ENCODE data around the gene UGT1A1.
A peak's percentile ranks its signal among the peaks of the same experiment; 100 is the strongest.

The UGT1A1 gene

GRCh38 chr2:233761040-233761769 is 1.1 kb downstream of the UGT1A1 start:
- TF ChIP-seq CTCF (conservative IDR thresholded peaks at IDR 0.05; ENCODE audit: low read depth, low read length): no peak
- DNase-seq (ENCODE audit: low read depth): peak; percentile 48
- no peak overlapping the region for H3K4me3 ChIP-seq (ENCODE audit: low read depth, low read length)

DNA sequence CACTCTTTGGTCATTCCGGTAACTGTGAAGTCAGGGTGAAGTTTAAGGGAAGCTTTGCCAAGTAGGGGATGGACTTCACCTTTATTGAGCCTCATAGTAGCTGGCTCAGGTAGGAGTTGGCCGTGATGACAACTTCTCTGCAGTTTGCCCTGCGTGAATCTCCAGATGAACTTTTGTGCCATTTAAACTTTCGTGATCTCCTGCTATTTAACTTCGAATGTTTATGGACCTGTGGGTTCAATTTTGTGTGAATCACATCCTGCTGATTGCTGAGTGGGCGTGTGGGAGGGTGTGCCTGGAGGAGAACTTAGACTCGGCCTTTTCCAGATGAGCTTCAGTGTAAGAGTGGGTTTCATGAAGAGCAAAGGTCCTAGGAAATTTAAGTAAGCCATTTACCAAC is 4.2 kb downstream of the UGT1A1 start:
- peak; percentile 67 for DNase-seq (ENCODE audit: low read depth)
- no peak for TF ChIP-seq CTCF (conservative IDR thresholded peaks at IDR 0.05; ENCODE audit: low read depth, low read length)
- H3K4me3 ChIP-seq (ENCODE audit: low read depth, low read length): no peak overlapping the region

DNA sequence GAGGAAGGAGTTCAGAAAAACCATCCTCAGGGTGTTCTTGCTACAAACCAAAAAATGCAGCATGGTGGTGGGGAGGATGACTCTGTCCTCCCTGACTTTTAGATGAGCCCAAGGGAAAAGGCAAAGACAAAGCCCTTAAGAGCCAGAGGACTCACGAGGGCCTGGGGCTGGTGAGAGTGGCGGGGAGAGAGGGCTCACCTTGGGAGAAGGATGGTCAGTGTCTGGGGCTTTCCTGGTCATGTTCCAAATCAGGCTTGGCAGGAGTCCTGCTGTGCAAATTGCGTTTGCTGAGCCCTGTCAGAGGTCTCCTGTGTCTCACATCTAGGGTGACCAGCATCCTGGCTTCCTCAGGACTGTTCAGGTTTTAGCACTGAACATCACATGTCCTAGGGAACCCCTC is 4.7 kb downstream of the UGT1A1 start:
- DNase-seq (ENCODE audit: low read depth): no peak
- no peak overlapping the region for H3K4me3 ChIP-seq (ENCODE audit: low read depth, low read length)
- no peak for TF ChIP-seq CTCF (conservative IDR thresholded peaks at IDR 0.05; ENCODE audit: low read depth, low read length)

- no peak for DNase-seq (ENCODE audit: low read depth)
- TF ChIP-seq CTCF (conservative IDR thresholded peaks at IDR 0.05; ENCODE audit: low read depth, low read length): no peak
- no peak overlapping the region for H3K4me3 ChIP-seq (ENCODE audit: low read depth, low read length)
Observed at GRCh38 chr2:233766416-233766815, 6.3 kb downstream of the UGT1A1 start.

DNA sequence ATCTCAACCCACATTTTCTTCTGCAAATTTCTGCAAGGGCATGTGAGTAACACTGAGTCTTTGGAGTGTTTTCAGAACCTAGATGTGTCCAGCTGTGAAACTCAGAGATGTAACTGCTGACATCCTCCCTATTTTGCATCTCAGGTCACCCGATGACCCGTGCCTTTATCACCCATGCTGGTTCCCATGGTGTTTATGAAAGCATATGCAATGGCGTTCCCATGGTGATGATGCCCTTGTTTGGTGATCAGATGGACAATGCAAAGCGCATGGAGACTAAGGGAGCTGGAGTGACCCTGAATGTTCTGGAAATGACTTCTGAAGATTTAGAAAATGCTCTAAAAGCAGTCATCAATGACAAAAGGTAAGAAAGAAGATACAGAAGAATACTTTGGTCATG is 8.0 kb downstream of the UGT1A1 start:
- DNase-seq (ENCODE audit: low read depth): no peak
- H3K4me3 ChIP-seq (ENCODE audit: low read depth, low read length): no peak overlapping the region
- no peak for TF ChIP-seq CTCF (conservative IDR thresholded peaks at IDR 0.05; ENCODE audit: low read depth, low read length)

GRCh38 chr2:233769260-233769659 is 9.2 kb downstream of the UGT1A1 start:
- no peak for TF ChIP-seq CTCF (conservative IDR thresholded peaks at IDR 0.05; ENCODE audit: low read depth, low read length)
- no peak for DNase-seq (ENCODE audit: low read depth)
- no peak overlapping the region for H3K4me3 ChIP-seq (ENCODE audit: low read depth, low read length)

- no peak overlapping the region for H3K4me3 ChIP-seq (ENCODE audit: low read depth, low read length)
- DNase-seq (ENCODE audit: low read depth): no peak
- no peak for TF ChIP-seq CTCF (conservative IDR thresholded peaks at IDR 0.05; ENCODE audit: low read depth, low read length)
Observed at GRCh38 chr2:233772153-233772552, 12.1 kb downstream of the UGT1A1 start.
